DOHH2 (cell line): Measurements from ENCODE around the gene SLC35B2.

Experiments
- EZH2phosphoT487 ChIP-seq: fragments of 200-600 bp; sonication (generic); IDR thresholded peaks from 2 replicates; pipeline ENCODE4 v1.6.1; 2017; ENCODE audit warnings: borderline replicate concordance, mild to moderate bottlenecking, antibody characterized with exemption, low read length, moderate library complexity, mixed read lengths
- TF ChIP-seq, protein P1 (sequence below): fragments of 200-600 bp; sonication (generic); IDR thresholded peaks from one replicate; pipeline ENCODE4 v1.5.1; 2014; ENCODE audit warnings: antibody characterized with exemption, mild to moderate bottlenecking, low read depth, low read length; ENCODE audit not compliant: poor library complexity, severe bottlenecking

GRCh38 chr6:44265722-44266233 is 8.4 kb upstream of the SLC35B2 start:
- TF ChIP-seq, protein P1, sequence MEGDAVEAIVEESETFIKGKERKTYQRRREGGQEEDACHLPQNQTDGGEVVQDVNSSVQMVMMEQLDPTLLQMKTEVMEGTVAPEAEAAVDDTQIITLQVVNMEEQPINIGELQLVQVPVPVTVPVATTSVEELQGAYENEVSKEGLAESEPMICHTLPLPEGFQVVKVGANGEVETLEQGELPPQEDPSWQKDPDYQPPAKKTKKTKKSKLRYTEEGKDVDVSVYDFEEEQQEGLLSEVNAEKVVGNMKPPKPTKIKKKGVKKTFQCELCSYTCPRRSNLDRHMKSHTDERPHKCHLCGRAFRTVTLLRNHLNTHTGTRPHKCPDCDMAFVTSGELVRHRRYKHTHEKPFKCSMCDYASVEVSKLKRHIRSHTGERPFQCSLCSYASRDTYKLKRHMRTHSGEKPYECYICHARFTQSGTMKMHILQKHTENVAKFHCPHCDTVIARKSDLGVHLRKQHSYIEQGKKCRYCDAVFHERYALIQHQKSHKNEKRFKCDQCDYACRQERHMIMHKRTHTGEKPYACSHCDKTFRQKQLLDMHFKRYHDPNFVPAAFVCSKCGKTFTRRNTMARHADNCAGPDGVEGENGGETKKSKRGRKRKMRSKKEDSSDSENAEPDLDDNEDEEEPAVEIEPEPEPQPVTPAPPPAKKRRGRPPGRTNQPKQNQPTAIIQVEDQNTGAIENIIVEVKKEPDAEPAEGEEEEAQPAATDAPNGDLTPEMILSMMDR: no peak
- no peak for TF ChIP-seq EZH2phosphoT487
